Measurements from ENCODE around the gene MPLKIP.
"Not testable (repeated sequence)": the region's sequence is repeated elsewhere in the genome, so short reads cannot be mapped to it uniquely, and the experiment has no call there.

MPLKIP gene

GRCh38 chr7:40138973-40139372 is 4.6 kb upstream of the MPLKIP start:
- H3K4me3 ChIP-seq (replicated peaks; ENCODE audit: low read depth, low read length), result no peak overlapping the region
- DNase-seq (ENCODE audit: extremely low read depth, low read depth), result no peak
- TF ChIP-seq CTCF (IDR thresholded peaks at IDR 0.05; ENCODE audit: low read depth, low read length, missing control alignments), result no peak

DNA sequence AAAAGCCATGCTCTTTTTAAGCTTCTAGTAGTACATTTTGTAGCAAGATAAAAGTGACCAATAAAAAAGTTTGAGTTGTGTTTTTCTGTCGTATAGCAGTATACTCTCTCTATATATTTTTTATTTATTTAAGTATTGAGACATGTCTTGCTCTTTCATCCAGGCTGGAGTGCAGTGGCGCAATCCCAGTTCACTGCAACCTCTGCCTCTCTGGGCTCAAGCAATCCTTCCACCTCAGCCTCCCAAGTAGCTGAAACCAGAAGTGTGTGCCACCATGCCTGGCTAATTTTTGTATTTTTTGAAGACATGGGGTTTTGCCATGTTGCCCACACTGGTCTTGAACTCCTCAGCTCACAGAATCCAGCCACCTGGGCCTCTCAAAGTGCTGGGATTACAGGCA is 3.1 kb upstream of the MPLKIP start:
- H3K4me3 ChIP-seq (replicated peaks; ENCODE audit: low read depth, low read length), result no peak overlapping the region
- TF ChIP-seq CTCF (IDR thresholded peaks at IDR 0.05; ENCODE audit: low read depth, low read length, missing control alignments), result no peak
- DNase-seq (ENCODE audit: extremely low read depth, low read depth), result no peak

GRCh38 chr7:40135317-40135610 is 842 bp upstream of the MPLKIP start:
- DNase-seq (ENCODE audit: extremely low read depth, low read depth), result no peak
- peak overlapping the region; percentile 92 for H3K4me3 ChIP-seq (replicated peaks; ENCODE audit: low read depth, low read length)
- TF ChIP-seq CTCF (IDR thresholded peaks at IDR 0.05; ENCODE audit: low read depth, low read length, missing control alignments), result no peak

DNA sequence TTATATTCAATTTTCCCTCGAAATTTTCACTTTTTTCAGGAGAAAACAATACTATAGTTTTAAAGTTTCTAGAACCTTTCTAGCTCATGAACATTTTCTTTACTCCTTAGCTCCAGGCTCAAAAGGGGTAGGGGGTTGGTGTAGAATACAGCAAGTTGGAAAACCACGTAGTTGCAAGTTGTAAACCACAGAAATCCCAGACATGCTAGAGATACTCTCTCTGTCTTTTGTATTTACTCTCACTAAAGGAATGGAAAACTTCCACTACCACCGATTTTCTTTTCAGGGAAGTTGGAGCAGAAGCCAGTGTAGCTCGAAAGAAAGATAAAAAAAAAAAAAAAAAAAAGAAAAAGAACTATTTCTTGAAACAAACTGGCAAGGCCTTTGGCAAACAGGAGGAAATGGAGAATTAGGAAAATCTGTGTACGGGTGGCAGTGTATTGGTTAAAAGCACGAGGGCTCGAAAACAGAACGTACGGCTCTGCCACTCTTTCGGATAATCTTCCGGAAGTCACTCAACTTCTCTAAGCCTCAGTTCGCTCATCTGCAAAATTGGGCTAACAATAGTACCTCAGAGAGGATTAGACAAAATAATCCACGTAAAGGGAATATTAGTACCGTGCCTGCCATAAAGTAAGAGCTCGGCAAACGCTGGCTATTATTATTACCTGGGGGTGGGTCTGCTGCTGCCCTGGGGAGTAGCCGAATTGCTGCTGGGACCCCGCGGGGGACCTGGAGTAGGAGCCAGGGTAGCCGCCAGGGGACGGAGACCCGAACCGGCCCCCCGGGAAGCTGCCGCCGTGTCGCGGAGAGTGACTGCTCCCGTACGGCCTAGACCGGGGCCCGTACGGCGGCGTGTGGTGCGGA is 628 bp downstream of the MPLKIP start:
- no peak for TF ChIP-seq CTCF (IDR thresholded peaks at IDR 0.05; ENCODE audit: low read depth, low read length, missing control alignments)
- DNase-seq (ENCODE audit: extremely low read depth, low read depth), result no peak
- H3K4me3 ChIP-seq (replicated peaks; ENCODE audit: low read depth, low read length), result peak overlapping the region; percentile 92

- no peak for DNase-seq (ENCODE audit: extremely low read depth, low read depth)
- TF ChIP-seq CTCF (IDR thresholded peaks at IDR 0.05; ENCODE audit: low read depth, low read length, missing control alignments), result no peak
- H3K4me3 ChIP-seq (replicated peaks; ENCODE audit: low read depth, low read length), result no peak overlapping the region
Observed at GRCh38 chr7:40122940-40123254, 11.5 kb downstream of the MPLKIP start.

- not testable (repeated sequence) for DNase-seq (ENCODE audit: extremely low read depth, low read depth)
Observed at GRCh38 chr7:40122100-40122939, 12.1 kb downstream of the MPLKIP start.

GRCh38 chr7:40120020-40120419 is 14.4 kb downstream of the MPLKIP start:
- no peak overlapping the region for H3K4me3 ChIP-seq (replicated peaks; ENCODE audit: low read depth, low read length)
- TF ChIP-seq CTCF (IDR thresholded peaks at IDR 0.05; ENCODE audit: low read depth, low read length, missing control alignments), result no peak
- DNase-seq (ENCODE audit: extremely low read depth, low read depth), result no peak

More at GRCh38 chr7:40122100-40122939, 12.1 kb downstream of the MPLKIP start:
- not testable (repeated sequence) for H3K4me3 ChIP-seq (replicated peaks; ENCODE audit: low read depth, low read length)

DNA sequence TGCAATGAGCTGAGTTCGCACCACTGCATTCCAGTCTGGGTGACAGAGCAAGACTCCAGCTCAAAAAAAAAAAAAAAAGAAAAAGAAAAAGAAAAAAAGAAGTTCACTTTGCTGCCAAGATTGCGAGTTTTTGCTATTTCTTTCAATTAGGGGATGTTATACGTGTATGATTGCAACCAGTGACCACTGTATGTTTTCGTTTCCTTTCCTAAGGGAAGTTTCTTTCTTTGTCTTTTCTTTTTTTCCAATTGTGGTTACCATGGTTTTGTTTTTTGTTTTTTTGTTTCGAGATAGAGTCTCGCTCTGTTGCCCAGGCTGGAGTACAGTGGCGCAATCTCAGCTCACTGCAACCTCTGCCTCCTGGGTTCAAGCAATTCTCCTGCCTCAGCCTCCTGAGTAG is 16.2 kb downstream of the MPLKIP start:
- not testable (repeated sequence) for H3K4me3 ChIP-seq (replicated peaks; ENCODE audit: low read depth, low read length)

DNA sequence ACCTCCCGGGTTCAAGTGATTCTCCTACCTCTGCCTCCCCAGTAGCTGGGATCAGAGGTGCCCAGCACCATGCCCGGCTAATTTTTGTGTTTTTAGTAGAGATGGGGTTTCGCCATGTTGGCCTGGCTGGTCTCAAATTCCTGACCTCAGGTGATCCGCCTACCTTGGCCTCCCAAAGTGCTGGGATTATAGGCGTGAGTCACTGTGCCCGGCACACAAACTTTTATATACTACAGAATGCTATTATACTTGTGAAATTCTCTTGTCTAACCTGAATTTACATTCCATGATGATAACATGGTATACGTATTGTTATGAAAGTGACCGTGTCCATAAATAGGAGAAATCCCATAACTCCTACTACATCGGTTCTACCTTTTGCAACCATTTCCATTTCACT is 17.2 kb downstream of the MPLKIP start:
- not testable (repeated sequence) for H3K4me3 ChIP-seq (replicated peaks; ENCODE audit: low read depth, low read length); DNase-seq (ENCODE audit: extremely low read depth, low read depth)

More for the DNA sequence above, 16.2 kb downstream of the MPLKIP start:
- not testable (repeated sequence) for DNase-seq (ENCODE audit: extremely low read depth, low read depth)

Data from HFF-Myc (cell line).